T-helper 9 cell (primary cell): ENCODE results near the gene YIPF1.
"Not testable (repeated sequence)": the region's sequence is repeated elsewhere in the genome, so short reads cannot be mapped to it uniquely, and the experiment has no call there.

Experiments used
- DNase-seq: peaks from one replicate; pipeline ENCODE4 v3.0.0-alpha.2; 2020

YIPF1 gene

GRCh38 chr1:53837646-53837923, 52.0 kb downstream of the YIPF1 start:
- no peak for DNase-seq

- no peak for DNase-seq
These were observed 54.1 kb downstream of the YIPF1 start for GRCh38 chr1:53835491-53835890.

GRCh38 chr1:53834776-53835175, 54.8 kb downstream of the YIPF1 start:
- no peak for DNase-seq

- no peak for DNase-seq
These were observed 56.2 kb downstream of the YIPF1 start for GRCh38 chr1:53833393-53833792.

- no peak for DNase-seq
These were observed 63.2 kb downstream of the YIPF1 start for GRCh38 chr1:53826367-53826766.

- no peak for DNase-seq
These were observed 64.3 kb downstream of the YIPF1 start for GRCh38 chr1:53825306-53825705.

- no peak for DNase-seq
These were observed 66.7 kb downstream of the YIPF1 start for GRCh38 chr1:53822931-53823330.

GRCh38 chr1:53821380-53821779, 68.2 kb downstream of the YIPF1 start:
- DNase-seq, result no peak

- no peak for DNase-seq
These were observed 70.2 kb downstream of the YIPF1 start for GRCh38 chr1:53819387-53819786.

GRCh38 chr1:53816584-53816983, 73.0 kb downstream of the YIPF1 start:
- DNase-seq, result not testable (repeated sequence)

- not testable (repeated sequence) for DNase-seq
These were observed 74.1 kb downstream of the YIPF1 start for GRCh38 chr1:53815484-53815883.

GRCh38 chr1:53811414-53811851, 78.2 kb downstream of the YIPF1 start:
- no peak for DNase-seq

GRCh38 chr1:53810497-53810896, 79.1 kb downstream of the YIPF1 start:
- no peak for DNase-seq

GRCh38 chr1:53810007-53810406, 79.6 kb downstream of the YIPF1 start:
- DNase-seq, result no peak

- DNase-seq, result no peak
These were observed 81.7 kb downstream of the YIPF1 start for GRCh38 chr1:53807916-53808315.

GRCh38 chr1:53804791-53805505, 84.6 kb downstream of the YIPF1 start:
- DNase-seq, result no peak

- DNase-seq, result no peak
These were observed 85.4 kb downstream of the YIPF1 start for GRCh38 chr1:53804181-53804580.
